SH-SY5Y (cell line): ENCODE results near the gene SIRPA.

Experiments
- GATA2 ChIP-seq: IDR thresholded peaks from 2 replicates; pipeline ENCODE4 v1.6.1; 2011; ENCODE audit warnings: mild to moderate bottlenecking, low read depth, low read length
- GATA3 ChIP-seq: IDR thresholded peaks from 2 replicates; pipeline ENCODE4 v1.6.1; 2011; ENCODE audit warnings: low read depth, mild to moderate bottlenecking, low read length, moderate library complexity

DNA sequence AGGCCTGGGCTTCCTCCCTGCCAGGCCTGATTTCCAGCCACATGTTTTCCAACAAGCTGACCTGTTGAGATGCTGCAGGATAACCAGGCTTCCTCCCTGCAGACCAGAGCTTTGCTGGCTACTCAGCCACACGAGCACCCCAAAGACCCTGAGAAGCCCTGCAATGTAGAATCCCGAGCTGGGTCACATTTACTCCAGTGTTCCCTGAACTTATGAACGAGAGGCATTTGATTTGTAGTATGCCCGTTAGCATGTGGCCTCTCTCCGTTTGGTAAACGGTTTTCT is 4.0 kb downstream of the SIRPA start:
- TF ChIP-seq GATA2 (peak; percentile 61), GATA3 (no peak)
